GM19351 (cell line): Measurements from ENCODE around the gene CBFA2T3.
"Not testable (repeated sequence)": the region's sequence is repeated elsewhere in the genome, so short reads cannot be mapped to it uniquely, and the experiment has no call there.

ENCODE experiments used
- ATAC-seq: cut with Tn5 transposase; IDR thresholded peaks from one replicate; pipeline ENCODE4 v1.9.1; 2021; ENCODE audit warnings: mild to moderate bottlenecking, moderate library complexity; ENCODE audit not compliant: unreplicated experiment

The CBFA2T3 gene

GRCh38 chr16:88894681-88895300 is 82.2 kb downstream of the CBFA2T3 start:
- no peak for ATAC-seq

- not testable (repeated sequence) for ATAC-seq
Measured at GRCh38 chr16:88894266-88894665, 82.7 kb downstream of the CBFA2T3 start.

DNA sequence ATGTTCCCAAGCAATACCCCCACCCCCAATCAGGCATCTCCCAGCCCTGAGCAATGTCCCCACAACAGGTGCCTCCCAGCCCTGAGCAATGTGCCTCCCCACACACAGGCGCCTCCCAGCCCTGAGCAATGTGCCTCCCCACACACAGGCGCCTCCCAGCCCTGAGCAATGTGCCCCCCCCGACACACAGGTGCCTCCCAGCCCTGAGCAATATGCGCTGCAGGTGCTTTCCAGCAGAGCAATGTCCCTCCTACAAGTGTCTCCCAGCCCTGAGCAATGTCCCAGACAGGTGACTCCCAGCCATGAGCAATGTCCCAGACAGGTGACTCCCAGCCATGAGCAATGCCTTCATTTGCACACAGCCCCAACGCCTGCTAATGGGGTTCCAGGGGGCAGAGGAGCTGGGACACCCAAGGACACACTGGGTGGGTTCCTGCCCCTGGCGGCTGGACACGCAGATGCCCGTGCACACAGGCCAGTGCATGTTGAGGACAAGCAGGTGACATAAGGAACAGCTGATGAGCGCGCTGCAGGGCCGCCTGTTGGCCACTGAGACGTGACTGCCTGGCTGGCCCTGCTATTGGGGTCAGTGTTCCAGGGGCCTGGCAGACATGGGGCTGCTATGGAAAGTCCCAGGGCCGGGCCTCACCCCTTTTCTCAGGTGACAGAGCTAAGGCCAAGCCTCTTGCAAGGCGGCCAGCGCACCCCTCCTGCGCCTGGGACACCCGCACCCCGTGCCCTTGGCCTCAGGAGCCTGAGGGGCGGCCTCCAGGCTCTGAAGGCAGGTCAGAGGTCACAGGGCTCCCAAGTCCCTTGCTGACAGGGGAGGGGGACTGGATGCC is 83.7 kb downstream of the CBFA2T3 start:
- no peak for ATAC-seq

GRCh38 chr16:88892065-88892464 is 84.9 kb downstream of the CBFA2T3 start:
- ATAC-seq: no peak

GRCh38 chr16:88891083-88891482 is 85.9 kb downstream of the CBFA2T3 start:
- no peak for ATAC-seq

GRCh38 chr16:88889702-88890352 is 87.2 kb downstream of the CBFA2T3 start:
- ATAC-seq: not testable (repeated sequence)

DNA sequence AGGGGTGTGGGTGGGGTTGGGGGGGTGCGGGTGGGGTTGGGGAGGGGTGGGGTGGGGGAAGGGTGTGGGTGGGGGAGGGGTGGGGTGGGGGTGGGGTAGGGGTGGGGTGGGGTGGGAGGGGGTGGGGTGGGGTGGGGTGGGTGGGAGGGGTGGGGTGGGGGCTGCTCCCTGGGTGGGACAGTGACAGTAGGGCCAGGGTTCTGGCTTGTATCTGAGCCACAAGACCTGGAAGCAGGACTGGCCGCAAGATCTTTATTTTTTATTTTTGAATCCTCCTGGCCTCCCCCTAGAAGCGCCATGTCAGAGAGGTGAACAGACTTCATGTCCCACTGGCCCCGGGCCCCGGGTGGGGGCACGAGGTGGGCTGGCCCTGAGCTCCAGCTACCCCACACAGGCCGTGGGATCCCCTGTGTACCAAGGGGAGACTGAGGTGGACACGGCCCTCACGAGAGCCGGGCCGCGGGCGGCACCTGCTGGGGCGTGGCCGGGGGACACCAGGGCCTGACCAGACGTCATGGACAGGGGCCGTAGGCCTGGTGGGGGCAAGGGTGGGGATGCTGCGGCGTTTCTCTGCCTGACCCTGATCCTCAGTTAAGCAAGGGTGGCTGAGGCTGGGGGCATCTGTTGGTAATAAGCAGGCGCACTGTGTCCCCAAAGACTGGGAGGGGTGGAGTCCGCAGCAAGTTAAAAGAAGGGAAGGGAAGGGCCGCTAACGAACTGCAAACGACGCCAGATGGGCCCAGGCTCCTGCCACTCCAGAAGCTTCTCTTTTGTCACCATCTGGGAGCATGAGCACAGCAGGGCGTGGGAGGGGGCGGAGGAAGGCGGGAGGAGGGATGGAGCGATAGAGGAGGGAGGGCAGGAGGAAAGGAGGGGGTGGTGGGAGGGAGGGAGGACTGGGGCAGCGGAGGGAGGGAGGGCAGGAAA is 88.3 kb downstream of the CBFA2T3 start:
- no peak for ATAC-seq

GRCh38 chr16:88888057-88888456 is 89.0 kb downstream of the CBFA2T3 start:
- no peak for ATAC-seq

DNA sequence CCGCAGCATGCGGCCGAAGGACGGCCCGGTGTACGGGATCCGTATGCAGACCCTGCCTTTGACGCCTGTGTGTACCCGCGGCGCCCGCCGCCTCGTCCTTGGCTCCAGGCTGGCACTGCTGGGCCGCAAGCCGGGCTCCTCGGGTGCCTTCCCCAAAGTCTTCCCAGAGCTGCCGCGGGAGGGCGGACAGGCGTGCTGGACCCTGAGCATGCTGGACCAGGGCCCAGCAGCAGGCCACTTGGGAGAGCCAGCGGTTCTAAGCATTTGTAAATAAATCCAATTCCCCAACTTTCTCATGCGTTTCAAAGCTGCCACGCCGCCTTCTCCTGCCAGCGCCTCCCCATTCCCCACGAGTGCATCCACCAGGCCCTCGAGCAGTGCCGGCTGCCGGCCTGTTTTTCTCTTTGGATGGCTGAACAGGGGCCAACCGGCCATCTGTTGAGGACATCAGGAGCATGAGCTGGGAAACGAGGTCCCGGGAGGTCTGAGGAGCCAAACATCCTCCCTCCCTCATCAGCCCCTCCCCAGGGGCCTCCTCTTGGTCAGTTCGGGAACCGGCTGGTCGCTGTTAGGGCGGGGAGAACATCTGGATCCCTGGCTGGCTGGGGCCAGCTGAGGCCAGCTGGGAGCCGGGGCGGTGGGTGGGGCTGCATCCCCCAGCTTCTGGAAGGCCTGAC is 90.0 kb downstream of the CBFA2T3 start:
- ATAC-seq: no peak

DNA sequence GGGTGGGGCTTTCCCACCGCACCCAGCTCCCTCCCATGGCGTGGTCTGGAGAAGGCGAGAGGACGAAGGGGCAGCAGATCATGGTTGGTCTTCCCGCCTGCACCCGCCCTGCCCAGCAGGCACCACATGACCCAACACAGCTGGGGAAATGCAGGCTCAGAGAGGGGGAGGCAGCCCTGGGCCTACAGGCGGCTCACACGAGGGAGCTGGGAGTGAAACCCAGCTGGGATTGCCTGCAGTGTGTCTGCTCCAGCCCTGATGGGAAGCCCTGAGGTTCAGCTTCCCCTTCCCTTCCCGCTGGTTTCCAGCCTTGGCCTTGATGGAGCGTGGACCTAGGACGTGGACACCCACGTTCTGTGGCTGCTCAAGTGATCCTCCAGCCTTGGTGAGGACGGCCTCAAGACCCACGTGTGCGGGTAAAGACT is 90.6 kb downstream of the CBFA2T3 start:
- ATAC-seq: no peak

- no peak for ATAC-seq
Measured at GRCh38 chr16:88885693-88886280, 91.2 kb downstream of the CBFA2T3 start.

GRCh38 chr16:88884569-88885271 is 92.3 kb downstream of the CBFA2T3 start:
- ATAC-seq: no peak

- ATAC-seq: no peak
Measured at GRCh38 chr16:88883946-88884345, 93.1 kb downstream of the CBFA2T3 start.

- ATAC-seq: no peak
Measured at GRCh38 chr16:88883117-88883895, 93.7 kb downstream of the CBFA2T3 start.

GRCh38 chr16:88882358-88883030 is 94.5 kb downstream of the CBFA2T3 start:
- no peak for ATAC-seq

DNA sequence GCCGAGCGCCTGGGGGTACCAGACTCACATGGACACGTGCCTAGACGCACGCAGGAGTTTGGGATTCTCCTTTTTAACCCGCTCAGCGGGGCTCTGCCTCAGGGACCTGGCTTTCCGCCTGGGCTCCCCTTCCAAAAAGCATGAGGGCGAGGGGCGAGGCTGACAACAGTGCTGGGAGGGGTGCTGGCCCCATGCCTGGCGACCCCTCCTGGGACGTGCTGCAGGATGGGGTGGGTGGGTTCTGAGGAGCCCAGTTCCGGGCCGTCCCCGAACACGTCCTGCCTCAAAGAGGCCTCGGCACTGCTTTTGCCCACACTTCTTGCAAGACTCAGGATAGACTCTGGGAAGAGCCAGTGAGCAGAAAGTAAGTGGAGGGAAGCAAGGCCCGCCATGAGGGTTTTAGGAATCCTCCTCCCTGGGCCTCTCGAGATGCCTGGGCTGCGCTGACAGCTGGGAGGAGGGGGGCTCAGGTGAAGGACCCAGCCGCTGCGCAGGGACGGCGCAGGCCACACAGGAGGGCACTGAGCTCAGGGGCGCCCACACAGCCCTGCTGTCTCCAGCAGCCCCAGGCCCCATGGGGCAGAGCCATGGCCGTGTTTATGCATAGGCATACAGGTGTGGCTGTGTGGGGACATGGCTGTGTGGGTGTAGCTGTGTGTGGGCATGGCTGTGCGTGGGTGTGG is 95.2 kb downstream of the CBFA2T3 start:
- ATAC-seq: no peak

DNA sequence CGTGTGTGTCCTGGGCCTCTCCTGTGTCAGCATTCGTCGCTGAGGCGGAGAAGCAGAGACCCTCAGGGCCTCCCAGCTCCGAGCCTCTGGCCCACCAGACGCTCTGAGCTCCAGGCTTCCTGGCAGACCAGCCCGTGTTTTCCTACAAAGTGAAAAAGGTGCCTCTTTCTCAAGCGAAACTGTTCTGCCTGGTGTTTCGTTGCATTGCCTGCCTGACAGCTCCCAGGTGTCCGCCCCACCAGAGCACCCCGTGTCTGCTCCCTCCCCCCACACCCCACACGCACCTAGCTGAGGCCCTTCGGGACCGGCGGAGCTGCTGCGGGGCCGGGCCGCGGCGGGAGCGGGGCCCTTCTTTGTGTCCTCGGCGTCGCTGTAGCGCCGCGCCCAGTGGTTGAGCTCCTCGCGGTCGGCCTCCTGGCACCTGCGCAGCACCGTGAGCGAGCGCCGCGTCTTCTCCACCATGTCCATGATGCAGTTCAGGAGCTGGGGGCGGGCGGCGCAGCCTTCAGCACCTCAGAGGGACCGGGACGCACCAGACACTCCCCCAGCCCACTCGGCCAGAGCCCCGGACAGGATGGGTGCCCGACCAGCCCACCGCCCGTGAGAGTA is 95.9 kb downstream of the CBFA2T3 start:
- no peak for ATAC-seq
